ENCODE data around the gene BCL2L12. TPM values are rescaled to one million over a fixed set of nuclear protein-coding genes. Genes with fewer than 3 reads are reported as not detected.
A peak's percentile ranks its signal among the peaks of the same experiment; 100 is the strongest.

BCL2L12 gene
- total and polyA plus RNA-seq, 4 donors, result 1.6 to 15.7 (median 6.8) TPM

DNA sequence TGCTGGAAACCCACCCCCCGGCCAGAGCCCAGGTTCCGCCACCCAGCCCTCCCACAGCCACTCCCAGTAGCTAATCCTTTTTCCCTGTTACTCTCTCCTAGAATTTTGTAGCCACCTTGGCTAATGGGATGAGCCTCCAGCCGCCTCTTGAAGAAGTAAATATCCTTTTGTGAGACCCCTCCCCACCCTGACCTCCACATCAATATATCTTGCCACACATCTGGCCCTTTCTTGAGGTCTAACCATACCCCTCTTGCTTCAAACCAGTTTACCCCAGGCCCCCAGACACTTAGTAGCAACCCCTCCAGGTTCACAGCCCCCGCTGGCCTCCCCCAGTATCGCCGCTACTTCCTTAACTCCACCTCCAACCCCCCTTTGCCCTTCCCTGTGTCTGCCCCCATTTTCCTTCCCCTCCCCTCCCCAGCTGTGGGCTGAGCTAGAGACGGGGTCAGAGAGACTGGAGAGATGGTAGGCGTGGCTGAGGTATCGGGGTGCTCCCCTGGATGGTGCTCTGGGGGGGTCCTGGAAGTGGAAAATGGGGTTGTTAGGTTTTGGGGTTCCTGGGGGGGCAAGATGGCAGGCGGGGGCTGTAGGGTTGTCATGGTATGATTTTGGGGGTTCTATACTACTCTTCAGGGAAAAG is 14.2 kb downstream of the BCL2L12 start:
- Histone ChIP-seq H3K36me3 (ENCODE audit: control insufficient read depth in 4 of 4, insufficient read depth in 3 of 4, low read depth in 1 of 4, low read length in 3 of 4) (peaks cover 3 to 25% (median 9%) of the 10 kb centered on the region in 4 donors), H3K4me1 (ENCODE audit: control insufficient read depth in 4 of 4, insufficient read depth in 4 of 4, low read length in 3 of 4) (peaks cover 2 to 38% (median 22%) of the 10 kb centered on the region in 4 donors), H3K27me3 (ENCODE audit: control insufficient read depth in 4 of 4, insufficient read depth in 4 of 4, low read length in 3 of 4) (no peaks in the 10 kb centered on the region), H3K9me3 (ENCODE audit: control insufficient read depth in 4 of 4, low read length in 3 of 4) (no peaks in the 10 kb centered on the region), H3K27ac (ENCODE audit: low read depth in 1 of 2, low read length in 2 of 2) (peak overlapping the region in 1 of 2 donors; percentile 33), H3K4me3 (ENCODE audit: low read depth in 1 of 3, low read length in 3 of 3) (no peak overlapping the region), H3K9ac (ENCODE audit: low read depth in 1 of 2, low read length in 2 of 2) (no peak overlapping the region)
- TF ChIP-seq, protein P1, sequence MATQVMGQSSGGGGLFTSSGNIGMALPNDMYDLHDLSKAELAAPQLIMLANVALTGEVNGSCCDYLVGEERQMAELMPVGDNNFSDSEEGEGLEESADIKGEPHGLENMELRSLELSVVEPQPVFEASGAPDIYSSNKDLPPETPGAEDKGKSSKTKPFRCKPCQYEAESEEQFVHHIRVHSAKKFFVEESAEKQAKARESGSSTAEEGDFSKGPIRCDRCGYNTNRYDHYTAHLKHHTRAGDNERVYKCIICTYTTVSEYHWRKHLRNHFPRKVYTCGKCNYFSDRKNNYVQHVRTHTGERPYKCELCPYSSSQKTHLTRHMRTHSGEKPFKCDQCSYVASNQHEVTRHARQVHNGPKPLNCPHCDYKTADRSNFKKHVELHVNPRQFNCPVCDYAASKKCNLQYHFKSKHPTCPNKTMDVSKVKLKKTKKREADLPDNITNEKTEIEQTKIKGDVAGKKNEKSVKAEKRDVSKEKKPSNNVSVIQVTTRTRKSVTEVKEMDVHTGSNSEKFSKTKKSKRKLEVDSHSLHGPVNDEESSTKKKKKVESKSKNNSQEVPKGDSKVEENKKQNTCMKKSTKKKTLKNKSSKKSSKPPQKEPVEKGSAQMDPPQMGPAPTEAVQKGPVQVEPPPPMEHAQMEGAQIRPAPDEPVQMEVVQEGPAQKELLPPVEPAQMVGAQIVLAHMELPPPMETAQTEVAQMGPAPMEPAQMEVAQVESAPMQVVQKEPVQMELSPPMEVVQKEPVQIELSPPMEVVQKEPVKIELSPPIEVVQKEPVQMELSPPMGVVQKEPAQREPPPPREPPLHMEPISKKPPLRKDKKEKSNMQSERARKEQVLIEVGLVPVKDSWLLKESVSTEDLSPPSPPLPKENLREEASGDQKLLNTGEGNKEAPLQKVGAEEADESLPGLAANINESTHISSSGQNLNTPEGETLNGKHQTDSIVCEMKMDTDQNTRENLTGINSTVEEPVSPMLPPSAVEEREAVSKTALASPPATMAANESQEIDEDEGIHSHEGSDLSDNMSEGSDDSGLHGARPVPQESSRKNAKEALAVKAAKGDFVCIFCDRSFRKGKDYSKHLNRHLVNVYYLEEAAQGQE (IDR thresholded peaks at IDR 0.05), result no peak
- TF ChIP-seq HNF4A (conservative IDR thresholded peaks at IDR 0.05), result no peak
- no peak for TF ChIP-seq ATF3 (IDR thresholded peaks at IDR 0.05)
- TF ChIP-seq, protein P2, sequence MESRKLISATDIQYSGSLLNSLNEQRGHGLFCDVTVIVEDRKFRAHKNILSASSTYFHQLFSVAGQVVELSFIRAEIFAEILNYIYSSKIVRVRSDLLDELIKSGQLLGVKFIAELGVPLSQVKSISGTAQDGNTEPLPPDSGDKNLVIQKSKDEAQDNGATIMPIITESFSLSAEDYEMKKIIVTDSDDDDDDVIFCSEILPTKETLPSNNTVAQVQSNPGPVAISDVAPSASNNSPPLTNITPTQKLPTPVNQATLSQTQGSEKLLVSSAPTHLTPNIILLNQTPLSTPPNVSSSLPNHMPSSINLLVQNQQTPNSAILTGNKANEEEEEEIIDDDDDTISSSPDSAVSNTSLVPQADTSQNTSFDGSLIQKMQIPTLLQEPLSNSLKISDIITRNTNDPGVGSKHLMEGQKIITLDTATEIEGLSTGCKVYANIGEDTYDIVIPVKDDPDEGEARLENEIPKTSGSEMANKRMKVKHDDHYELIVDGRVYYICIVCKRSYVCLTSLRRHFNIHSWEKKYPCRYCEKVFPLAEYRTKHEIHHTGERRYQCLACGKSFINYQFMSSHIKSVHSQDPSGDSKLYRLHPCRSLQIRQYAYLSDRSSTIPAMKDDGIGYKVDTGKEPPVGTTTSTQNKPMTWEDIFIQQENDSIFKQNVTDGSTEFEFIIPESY (IDR thresholded peaks at IDR 0.05), result no peak
- no peak for TF ChIP-seq RXRA (IDR thresholded peaks at IDR 0.05)
- no peak for TF ChIP-seq NR2F2 (IDR thresholded peaks at IDR 0.05)
- TF ChIP-seq GABPA (IDR thresholded peaks at IDR 0.05 in 1 of 2, conservative IDR thresholded peaks at IDR 0.05 in 1 of 2), result no peak
- TF ChIP-seq, protein P3, sequence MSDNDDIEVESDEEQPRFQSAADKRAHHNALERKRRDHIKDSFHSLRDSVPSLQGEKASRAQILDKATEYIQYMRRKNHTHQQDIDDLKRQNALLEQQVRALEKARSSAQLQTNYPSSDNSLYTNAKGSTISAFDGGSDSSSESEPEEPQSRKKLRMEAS (IDR thresholded peaks at IDR 0.05), result no peak
- 74% methylated on average over 10 of the region's 10 CpGs for WGBS
- no peak for DNase-seq (ENCODE audit: low spot score)

DNA sequence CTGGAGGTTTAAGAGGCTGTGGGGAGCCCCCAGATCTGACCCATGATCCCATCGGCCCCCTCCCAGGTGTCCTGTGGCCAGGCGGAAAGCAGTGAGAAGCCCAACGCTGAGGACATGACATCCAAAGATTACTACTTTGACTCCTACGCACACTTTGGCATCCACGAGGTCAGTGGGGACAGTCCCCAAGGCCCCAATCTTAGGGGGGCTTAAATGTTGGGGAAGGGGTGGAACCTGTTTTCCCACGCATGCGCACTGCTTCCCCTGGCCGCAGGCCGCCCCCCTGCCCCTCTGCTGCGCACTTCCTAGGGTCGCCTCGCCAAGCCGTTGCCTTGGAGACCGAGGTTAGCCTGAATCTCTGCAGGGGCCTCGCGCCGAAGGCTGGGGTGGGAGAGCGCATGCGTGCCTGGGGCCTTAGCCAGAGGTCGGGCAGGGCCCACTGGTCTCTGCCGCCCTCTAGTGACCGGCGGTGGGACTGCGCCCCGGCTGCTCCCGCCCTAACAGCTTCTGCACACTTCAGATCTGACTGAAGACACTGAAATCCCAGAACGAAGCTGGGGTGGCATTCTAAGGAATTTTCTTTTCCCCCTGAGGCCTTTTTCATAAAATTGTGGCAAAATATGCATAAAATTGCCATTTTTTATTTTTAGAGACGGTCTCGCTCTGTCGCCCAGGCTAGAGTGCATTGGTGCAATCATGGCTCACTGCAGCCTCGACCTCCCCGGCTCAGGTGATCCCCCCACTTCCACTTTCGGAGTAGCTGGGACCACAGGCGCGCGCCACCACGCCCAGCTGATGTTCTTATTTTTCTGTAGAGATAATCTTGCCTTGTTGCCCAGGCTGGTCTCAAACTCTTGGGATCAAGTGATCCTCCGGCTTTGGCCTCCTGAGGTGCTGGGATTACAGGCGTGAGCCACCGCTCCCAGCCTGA is 15.0 kb downstream of the BCL2L12 start:
- H3K9ac ChIP-seq (ENCODE audit: low read depth in 1 of 2, low read length in 2 of 2), result no peak overlapping the region

More for the DNA sequence above, 15.0 kb downstream of the BCL2L12 start:
- Histone ChIP-seq H3K27me3 (ENCODE audit: control insufficient read depth in 4 of 4, insufficient read depth in 4 of 4, low read length in 3 of 4) (no peaks in the 10 kb centered on the region), H3K27ac (ENCODE audit: low read depth in 1 of 2, low read length in 2 of 2) (peak overlapping the region in 1 of 2 donors; percentile 33), H3K36me3 (ENCODE audit: control insufficient read depth in 4 of 4, insufficient read depth in 3 of 4, low read depth in 1 of 4, low read length in 3 of 4) (peaks cover 6 to 32% (median 10%) of the 10 kb centered on the region in 4 donors), H3K4me3 (ENCODE audit: low read depth in 1 of 3, low read length in 3 of 3) (no peak overlapping the region), H3K4me1 (ENCODE audit: control insufficient read depth in 4 of 4, insufficient read depth in 4 of 4, low read length in 3 of 4) (peaks cover 2 to 40% (median 22%) of the 10 kb centered on the region in 4 donors), H3K9me3 (ENCODE audit: control insufficient read depth in 4 of 4, low read length in 3 of 4) (no peaks in the 10 kb centered on the region)
- peak; percentile 46 for TF ChIP-seq YY1 (IDR thresholded peaks at IDR 0.05)
- TF ChIP-seq NR2F2 (IDR thresholded peaks at IDR 0.05), result no peak
- no peak for TF ChIP-seq SP1 (IDR thresholded peaks at IDR 0.05)
- no peak for TF ChIP-seq EGR1 (IDR thresholded peaks at IDR 0.05; ENCODE audit: low read depth in 2 of 2)
- TF ChIP-seq HNF4G (IDR thresholded peaks at IDR 0.05), result no peak
- TF ChIP-seq HNF4A (conservative IDR thresholded peaks at IDR 0.05), result no peak
- TF ChIP-seq, protein P2 (IDR thresholded peaks at IDR 0.05), result no peak
- TF ChIP-seq FOXA1 (IDR thresholded peaks at IDR 0.05), result no peak
- no peak for TF ChIP-seq GABPA (IDR thresholded peaks at IDR 0.05 in 1 of 2, conservative IDR thresholded peaks at IDR 0.05 in 1 of 2)
- TF ChIP-seq RAD21 (IDR thresholded peaks at IDR 0.05), result peak; percentile 83 to 89
- TF ChIP-seq JUND (IDR thresholded peaks at IDR 0.05), result no peak
- TF ChIP-seq ATF3 (IDR thresholded peaks at IDR 0.05), result no peak
- TF ChIP-seq, protein P4, sequence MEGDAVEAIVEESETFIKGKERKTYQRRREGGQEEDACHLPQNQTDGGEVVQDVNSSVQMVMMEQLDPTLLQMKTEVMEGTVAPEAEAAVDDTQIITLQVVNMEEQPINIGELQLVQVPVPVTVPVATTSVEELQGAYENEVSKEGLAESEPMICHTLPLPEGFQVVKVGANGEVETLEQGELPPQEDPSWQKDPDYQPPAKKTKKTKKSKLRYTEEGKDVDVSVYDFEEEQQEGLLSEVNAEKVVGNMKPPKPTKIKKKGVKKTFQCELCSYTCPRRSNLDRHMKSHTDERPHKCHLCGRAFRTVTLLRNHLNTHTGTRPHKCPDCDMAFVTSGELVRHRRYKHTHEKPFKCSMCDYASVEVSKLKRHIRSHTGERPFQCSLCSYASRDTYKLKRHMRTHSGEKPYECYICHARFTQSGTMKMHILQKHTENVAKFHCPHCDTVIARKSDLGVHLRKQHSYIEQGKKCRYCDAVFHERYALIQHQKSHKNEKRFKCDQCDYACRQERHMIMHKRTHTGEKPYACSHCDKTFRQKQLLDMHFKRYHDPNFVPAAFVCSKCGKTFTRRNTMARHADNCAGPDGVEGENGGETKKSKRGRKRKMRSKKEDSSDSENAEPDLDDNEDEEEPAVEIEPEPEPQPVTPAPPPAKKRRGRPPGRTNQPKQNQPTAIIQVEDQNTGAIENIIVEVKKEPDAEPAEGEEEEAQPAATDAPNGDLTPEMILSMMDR (IDR thresholded peaks at IDR 0.05; ENCODE audit: low read depth, low read length, missing input control), result peak; percentile 99
- TF ChIP-seq RXRA (IDR thresholded peaks at IDR 0.05), result no peak
- TF ChIP-seq TAF1 (conservative IDR thresholded peaks at IDR 0.05), result no peak
- TF ChIP-seq FOXA2 (IDR thresholded peaks at IDR 0.05), result no peak
- TF ChIP-seq, protein P3 (IDR thresholded peaks at IDR 0.05), result no peak
- 36% methylated on average over 40 of the region's 40 CpGs for WGBS
- DNase-seq (ENCODE audit: low spot score), result peak; percentile 98
